Activated naive CD8-positive, alpha-beta T cell treated with anti-CD3 and anti-CD28 coated beads, Interleukin-2, amount 10 ng/mL, durations not matched to agents 7 days and 5 days (primary cell): ENCODE measurements around the gene ZFR2. TPM values are rescaled to one million over a fixed set of nuclear protein-coding genes. Genes with fewer than 3 reads are reported as not detected.
A peak's percentile ranks its signal among the peaks of the same experiment; 100 is the strongest.

ENCODE experiments used
- ATAC-seq: fragments of 150-1000 bp; cut with Tn5 transposase; one replicate; pipeline ENCODE4 v1.10.0; 2021; ENCODE audit warnings: low read depth, moderate library complexity
- POLR2A ChIA-PET: fragments of 350-600 bp; sonication (Branson Sonifier 250); formaldehyde crosslinking; loops from one replicate; lab custom pipeline; 2021; ENCODE audit warnings: antibody characterized with exemption; lab: Charles Lee
- DNase-seq: peaks from one replicate; pipeline ENCODE4 v3.0.0; 2021
- H3K27ac Mint-ChIP-seq: one replicate; pipeline ENCODE4 v1.8.0; 2022; ENCODE audit warnings: mild to moderate bottlenecking, mixed read lengths
- H3K27me3 Mint-ChIP-seq: one replicate; pipeline ENCODE4 v1.8.0; 2022; ENCODE audit warnings: mild to moderate bottlenecking, moderate library complexity, mixed read lengths
- H3K36me3 Mint-ChIP-seq: one replicate; pipeline ENCODE4 v1.8.0; 2021; ENCODE audit warnings: mild to moderate bottlenecking, mixed read lengths
- H3K4me1 Mint-ChIP-seq: one replicate; pipeline ENCODE4 v1.8.0; 2021; ENCODE audit warnings: mixed read lengths
- H3K4me3 Mint-ChIP-seq: one replicate; pipeline ENCODE4 v1.8.0; 2022; ENCODE audit warnings: mild to moderate bottlenecking, moderate library complexity, mixed read lengths
- H3K9me3 Mint-ChIP-seq: one replicate; pipeline ENCODE4 v1.8.0; 2021; ENCODE audit warnings: mixed read lengths
- total RNA-seq, 2 experiments: library from RNA; stranded (reverse); gene quantifications; one replicate each; pipeline ENCODE4 v1.2.3, GENCODE V29; 2021

ZFR2 gene
- total RNA-seq, 2 experiments from 2014 or later = 0.55 to 0.91 TPM

DNA sequence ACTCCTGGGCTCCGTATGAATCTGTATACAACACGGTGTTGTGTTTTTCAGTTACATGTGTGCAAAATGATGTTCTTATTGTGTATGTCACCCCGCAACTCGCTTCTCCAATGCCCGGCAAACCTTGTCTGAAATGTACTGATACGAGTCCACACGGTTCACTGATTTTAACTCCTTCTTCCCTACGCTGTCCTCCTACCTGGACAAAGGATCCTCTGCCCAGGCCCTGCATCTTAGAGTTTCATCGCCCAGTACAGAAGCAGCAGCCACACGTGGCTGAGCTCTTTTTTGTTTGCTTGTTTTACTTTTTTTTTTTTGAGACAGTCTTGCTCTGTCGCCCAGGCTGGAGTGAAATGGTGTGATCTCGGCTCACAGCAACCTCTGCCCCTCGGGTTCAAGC, 28.9 kb downstream of the ZFR2 start:
- H3K27me3 Mint-ChIP-seq = no peaks in the 10 kb centered on the region
- H3K9me3 Mint-ChIP-seq = peaks cover 12% of the 10 kb centered on the region
- H3K36me3 Mint-ChIP-seq = no peaks in the 10 kb centered on the region
- ATAC-seq (no peak), DNase-seq (no peak)
- POLR2A ChIA-PET = interaction anchor here (0.6 kb wide), 1 partner anchor 148 kb away, joined by 3 read pairs; no protein-coding TSS in a partner anchor
- no peak overlapping the region for H3K4me3 Mint-ChIP-seq
- peaks cover 2% of the 10 kb centered on the region for H3K4me1 Mint-ChIP-seq
- H3K27ac Mint-ChIP-seq = no peak overlapping the region

DNA sequence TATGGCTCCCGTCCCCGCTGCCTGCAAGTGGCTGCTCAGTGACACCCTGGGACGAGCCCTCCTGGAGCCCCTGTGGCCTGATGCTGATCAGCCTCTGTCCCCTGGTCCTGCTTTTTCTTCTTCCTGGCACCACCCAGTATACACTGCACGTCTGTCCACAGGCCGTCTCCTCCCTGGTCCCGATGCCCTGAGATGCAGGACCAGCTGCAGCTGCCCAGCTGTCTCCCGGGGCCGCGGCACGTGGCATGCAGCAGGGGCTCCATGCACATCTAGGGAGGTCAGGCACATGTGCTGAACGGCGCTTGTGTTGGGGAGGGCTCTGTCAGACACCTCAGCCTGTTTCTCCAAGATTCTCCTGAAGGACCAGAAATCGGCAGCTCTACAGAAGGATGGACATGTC, 30.2 kb downstream of the ZFR2 start:
- no peak overlapping the region for H3K27ac Mint-ChIP-seq
- ATAC-seq (no peak), DNase-seq (no peak)
- no peaks in the 10 kb centered on the region for H3K36me3 Mint-ChIP-seq
- no peaks in the 10 kb centered on the region for H3K27me3 Mint-ChIP-seq
- peaks cover 12% of the 10 kb centered on the region for H3K9me3 Mint-ChIP-seq
- POLR2A ChIA-PET = no interaction called here
- peaks cover 2% of the 10 kb centered on the region for H3K4me1 Mint-ChIP-seq
- H3K4me3 Mint-ChIP-seq = no peak overlapping the region

DNA sequence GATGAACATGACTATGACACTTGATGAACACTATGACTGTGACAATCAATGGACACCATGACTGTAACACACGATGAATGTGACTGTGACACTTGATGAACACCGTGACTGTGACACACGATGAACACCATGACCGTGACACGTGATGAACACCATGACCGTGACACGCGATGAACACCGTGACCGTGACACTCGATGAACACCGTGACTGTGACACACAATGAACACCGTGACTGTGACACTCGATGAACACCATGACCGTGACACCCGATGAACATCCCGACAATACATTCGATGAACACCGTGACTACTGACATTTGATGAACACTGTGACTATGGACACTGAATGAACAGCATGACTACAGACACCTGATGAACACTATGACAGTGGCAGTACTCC, 30.9 kb downstream of the ZFR2 start:
- no peaks in the 10 kb centered on the region for H3K36me3 Mint-ChIP-seq
- ATAC-seq = no peak
- no peak for DNase-seq
- H3K27me3 Mint-ChIP-seq = no peaks in the 10 kb centered on the region
- POLR2A ChIA-PET = no interaction called here
- H3K9me3 Mint-ChIP-seq = peaks cover 12% of the 10 kb centered on the region
- no peak overlapping the region for H3K27ac Mint-ChIP-seq
- peaks cover 2% of the 10 kb centered on the region for H3K4me1 Mint-ChIP-seq
- no peak overlapping the region for H3K4me3 Mint-ChIP-seq

DNA sequence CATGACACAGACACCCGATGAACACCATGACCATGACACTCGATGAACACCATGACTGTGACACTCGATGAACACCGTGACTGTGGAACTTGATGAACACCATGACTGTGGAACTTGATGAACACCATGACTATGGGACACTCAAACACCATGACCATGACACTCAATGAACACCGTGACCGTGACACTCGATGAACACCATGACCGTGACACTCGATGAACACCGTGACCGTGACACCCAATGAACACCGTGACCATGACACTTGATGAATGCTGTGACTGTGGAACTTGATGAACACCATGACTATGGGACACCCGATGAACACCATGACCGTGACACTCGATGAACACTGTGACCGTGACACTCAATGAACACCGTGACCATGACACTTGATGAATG, 31.5 kb downstream of the ZFR2 start:
- POLR2A ChIA-PET = no interaction called here
- H3K27me3 Mint-ChIP-seq = no peaks in the 10 kb centered on the region
- H3K4me1 Mint-ChIP-seq = peaks cover 2% of the 10 kb centered on the region
- no peak for DNase-seq
- ATAC-seq = no peak
- H3K4me3 Mint-ChIP-seq = no peak overlapping the region
- no peak overlapping the region for H3K27ac Mint-ChIP-seq
- H3K9me3 Mint-ChIP-seq = peaks cover 12% of the 10 kb centered on the region
- no peaks in the 10 kb centered on the region for H3K36me3 Mint-ChIP-seq

DNA sequence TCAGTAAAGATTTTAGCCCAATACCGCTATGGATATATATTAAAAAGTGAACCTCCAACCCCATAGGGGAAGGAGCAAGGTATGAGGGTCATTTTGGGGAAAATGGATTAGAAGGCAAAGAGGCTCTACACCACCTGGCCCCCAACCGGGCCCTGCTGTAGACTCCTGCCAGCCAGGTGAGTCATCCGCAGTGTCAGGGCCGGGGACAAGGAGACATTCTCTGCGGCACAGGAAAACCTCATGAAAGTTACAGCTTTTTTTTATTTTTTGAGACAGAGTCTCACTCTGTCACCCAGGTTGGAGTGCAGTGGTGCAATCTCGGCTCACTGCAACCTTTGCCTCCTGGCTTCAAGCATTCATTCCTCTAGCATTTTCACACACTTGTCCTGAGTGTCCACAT, 32.0 kb downstream of the ZFR2 start:
- Mint-ChIP-seq H3K9me3 (peaks cover 12% of the 10 kb centered on the region), H3K36me3 (no peaks in the 10 kb centered on the region), H3K4me3 (no peak overlapping the region), H3K27me3 (no peaks in the 10 kb centered on the region), H3K27ac (no peak overlapping the region), H3K4me1 (peaks cover 2% of the 10 kb centered on the region)
- no peak for DNase-seq
- ATAC-seq = peak; percentile 68
- POLR2A ChIA-PET = no interaction called here

DNA sequence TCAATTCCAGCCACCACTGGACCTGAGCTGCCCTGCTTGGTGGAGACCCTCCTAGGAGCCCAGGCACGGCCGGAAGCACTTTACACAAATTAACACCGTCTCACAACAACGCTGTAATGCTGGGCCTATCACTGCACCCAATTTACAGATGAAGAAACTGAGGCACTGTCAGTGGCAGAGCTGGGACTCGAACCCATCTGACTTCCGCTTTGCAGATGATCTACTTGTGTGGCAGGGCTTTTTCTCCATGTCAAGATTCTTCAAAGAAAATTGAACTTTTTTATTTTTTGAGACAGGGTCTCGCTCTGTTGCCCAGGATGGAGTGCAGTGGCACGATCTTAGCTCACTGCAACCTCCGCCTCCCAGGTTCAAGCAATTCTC, 33.8 kb downstream of the ZFR2 start:
- H3K27ac Mint-ChIP-seq = no peak overlapping the region
- no peaks in the 10 kb centered on the region for H3K36me3 Mint-ChIP-seq
- DNase-seq = no peak
- peaks cover 12% of the 10 kb centered on the region for H3K9me3 Mint-ChIP-seq
- H3K4me1 Mint-ChIP-seq = peaks cover 2% of the 10 kb centered on the region
- POLR2A ChIA-PET = no interaction called here
- H3K4me3 Mint-ChIP-seq = no peak overlapping the region
- no peak for ATAC-seq
- H3K27me3 Mint-ChIP-seq = no peaks in the 10 kb centered on the region

DNA sequence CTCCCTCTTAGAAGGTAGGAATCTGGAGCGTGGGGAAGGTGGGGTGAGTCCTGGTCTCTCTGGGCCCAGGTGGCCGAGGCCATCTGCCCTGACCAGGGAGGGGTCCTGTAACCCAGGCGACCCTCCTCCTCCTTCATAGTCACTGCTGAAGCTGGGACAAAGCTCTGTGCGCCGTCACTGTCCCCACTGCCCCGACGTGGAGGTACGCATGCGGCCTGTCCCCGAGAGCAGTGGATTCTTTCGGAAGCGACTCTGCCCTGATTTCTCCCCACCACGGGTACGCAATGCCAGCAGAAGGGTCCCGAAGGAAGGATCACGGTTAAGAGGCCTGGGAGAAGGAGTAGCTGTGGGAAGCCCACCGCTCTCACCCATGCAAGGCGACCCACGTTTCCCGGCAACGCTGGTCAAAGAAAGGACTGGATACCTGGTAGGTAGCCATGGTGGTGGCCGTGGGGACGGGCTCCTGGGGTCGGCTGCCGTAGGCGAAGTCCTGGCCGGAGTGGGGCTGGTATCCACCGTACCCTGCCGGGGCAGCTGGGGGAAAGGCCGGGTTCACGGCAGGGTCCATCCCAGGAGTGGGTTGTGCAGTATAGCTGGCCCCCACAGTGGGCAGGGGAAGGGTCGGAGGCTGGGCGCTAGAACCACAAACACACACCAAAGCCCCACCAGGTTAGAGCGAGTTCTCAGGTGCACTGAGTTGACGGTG, 34.3 kb downstream of the ZFR2 start:
- DNase-seq (no peak), ATAC-seq (no peak)
- H3K27ac Mint-ChIP-seq = no peak overlapping the region
- no peak overlapping the region for H3K4me3 Mint-ChIP-seq
- peaks cover 12% of the 10 kb centered on the region for H3K9me3 Mint-ChIP-seq
- H3K27me3 Mint-ChIP-seq = no peaks in the 10 kb centered on the region
- peaks cover 2% of the 10 kb centered on the region for H3K4me1 Mint-ChIP-seq
- POLR2A ChIA-PET = no interaction called here
- H3K36me3 Mint-ChIP-seq = no peaks in the 10 kb centered on the region

DNA sequence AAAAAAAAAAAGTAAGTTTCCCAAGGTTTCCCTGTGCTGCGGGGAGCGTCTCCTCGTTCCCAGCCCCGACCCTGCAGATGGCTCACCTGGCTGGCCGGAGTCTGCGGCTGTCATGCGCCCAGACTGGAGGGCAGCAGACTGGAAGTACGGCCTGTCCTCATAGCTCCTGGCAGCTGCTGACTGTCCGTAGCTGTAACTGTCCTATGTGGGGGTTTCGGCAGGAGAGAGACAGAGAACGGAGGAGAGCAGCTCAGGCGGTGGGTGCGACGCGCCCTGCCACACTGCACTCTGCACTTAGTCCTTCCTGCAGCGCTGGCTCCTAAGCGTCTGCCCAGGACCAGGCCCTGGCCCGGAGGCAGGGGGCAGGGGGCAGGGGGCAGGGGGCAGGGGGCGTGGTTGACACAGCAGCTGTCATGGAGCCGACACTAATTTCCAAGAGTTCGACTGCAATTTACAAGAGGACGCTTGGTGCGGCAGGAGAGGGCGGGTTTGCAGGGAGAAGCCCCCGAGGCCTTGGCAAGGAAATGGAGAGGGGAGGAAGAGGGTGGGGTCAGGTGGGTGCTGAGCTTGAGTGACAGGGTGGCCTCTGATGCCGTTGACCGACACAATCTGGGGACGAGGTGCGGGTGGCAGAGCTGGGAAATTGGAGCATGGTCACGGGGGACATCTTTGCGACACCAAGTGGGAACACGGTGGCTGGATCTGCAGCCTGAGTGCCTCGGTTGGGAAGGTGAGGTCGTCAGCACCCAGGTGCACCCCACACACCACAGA, 35.1 kb downstream of the ZFR2 start:
- Mint-ChIP-seq H3K36me3 (no peaks in the 10 kb centered on the region), H3K4me3 (no peak overlapping the region), H3K4me1 (peaks cover 2% of the 10 kb centered on the region), H3K27me3 (no peaks in the 10 kb centered on the region), H3K9me3 (peaks cover 12% of the 10 kb centered on the region), H3K27ac (no peak overlapping the region)
- POLR2A ChIA-PET = no interaction called here
- DNase-seq = no peak
- ATAC-seq = no peak

DNA sequence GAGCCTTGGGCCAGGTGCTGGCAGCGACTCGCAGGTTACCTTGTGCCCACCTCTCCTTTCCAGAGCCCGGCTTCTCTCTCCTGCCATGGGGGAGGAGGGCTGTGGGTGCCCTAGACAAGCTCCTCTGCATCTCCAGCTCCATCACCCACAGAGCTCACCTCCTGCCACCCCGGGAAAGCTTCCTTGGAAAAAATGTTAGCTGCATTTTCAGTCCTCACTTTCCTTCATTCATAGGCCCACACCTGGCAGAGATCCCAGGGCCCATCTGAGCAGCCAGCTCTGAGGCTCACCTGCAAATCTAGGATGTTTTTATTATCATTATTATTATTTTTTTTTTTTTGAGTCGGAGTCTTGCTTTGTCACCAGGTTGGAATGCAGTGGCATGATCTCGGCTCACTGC, 36.8 kb downstream of the ZFR2 start:
- Mint-ChIP-seq H3K4me1 (peaks cover under 1% of the 10 kb centered on the region), H3K4me3 (no peak overlapping the region), H3K27ac (no peak overlapping the region), H3K36me3 (no peaks in the 10 kb centered on the region), H3K9me3 (no peaks in the 10 kb centered on the region), H3K27me3 (no peaks in the 10 kb centered on the region)
- POLR2A ChIA-PET = no interaction called here
- DNase-seq (no peak), ATAC-seq (no peak)

DNA sequence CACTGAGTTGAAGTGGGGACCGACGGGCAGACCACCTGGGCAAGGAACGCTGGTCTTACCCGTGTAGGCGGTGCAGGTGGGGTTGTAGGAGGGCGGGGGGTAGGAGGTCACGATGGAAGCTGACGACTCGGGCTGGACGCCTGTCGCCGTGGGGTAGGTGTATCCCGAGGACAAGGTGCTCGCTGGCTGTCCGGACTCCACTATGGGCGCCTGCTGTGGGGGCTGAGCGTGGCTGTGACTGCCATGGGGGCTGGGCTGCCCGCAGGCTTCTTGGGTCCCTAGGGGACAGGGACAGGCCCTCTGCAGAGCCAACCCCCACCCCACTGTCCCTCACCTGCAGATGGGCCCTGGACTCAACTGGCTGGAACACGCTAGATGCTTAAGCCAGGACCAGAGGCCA, 37.2 kb downstream of the ZFR2 start:
- DNase-seq (no peak), ATAC-seq (no peak)
- Mint-ChIP-seq H3K36me3 (no peaks in the 10 kb centered on the region), H3K4me1 (no peaks in the 10 kb centered on the region), H3K27ac (no peak overlapping the region), H3K9me3 (no peaks in the 10 kb centered on the region), H3K4me3 (no peak overlapping the region), H3K27me3 (no peaks in the 10 kb centered on the region)
- POLR2A ChIA-PET = no interaction called here

DNA sequence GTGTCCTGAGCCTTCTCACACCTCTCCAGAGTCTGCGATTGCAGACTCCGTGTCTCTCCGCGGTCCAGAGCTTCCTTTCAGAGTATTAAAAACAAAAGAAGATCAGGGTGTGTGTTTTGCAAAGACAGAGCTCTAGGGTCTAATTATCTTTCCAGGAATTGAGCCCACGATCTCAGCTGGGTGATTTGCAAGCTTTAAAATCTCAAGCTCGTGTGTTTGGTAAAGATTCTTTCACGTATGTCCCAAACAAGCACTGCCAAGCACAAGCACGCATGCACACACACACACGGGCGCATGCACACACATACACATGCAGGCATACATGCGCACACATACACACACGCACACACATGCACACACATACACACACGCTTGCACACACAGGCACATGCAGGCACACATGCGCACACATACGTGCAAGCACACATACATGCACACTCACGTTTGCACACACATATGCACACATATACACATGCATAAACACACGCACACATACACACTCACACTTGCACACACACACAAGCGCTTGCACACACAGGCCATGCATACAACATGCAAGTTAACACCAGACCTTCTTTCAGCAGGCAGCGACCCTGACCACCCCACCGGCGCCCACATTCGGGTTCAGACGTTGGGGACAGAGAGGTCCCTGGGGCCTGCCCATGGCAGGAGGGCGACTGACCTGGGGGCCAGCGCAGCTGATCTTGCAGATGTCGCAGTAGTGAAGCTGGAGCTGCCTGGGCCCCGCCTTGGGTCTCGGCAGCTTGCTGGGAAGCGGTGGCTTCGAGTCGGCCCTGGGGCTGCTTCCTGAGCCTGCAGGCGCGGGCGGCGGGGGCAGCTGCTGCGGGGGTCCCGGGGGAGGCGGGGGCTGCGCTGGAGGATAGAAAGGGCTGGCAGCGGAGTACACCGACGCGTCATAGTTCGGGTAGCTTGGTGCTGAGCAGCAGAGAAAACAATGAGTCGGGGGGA, 37.9 kb downstream of the ZFR2 start:
- Mint-ChIP-seq H3K4me1 (no peaks in the 10 kb centered on the region), H3K27me3 (no peaks in the 10 kb centered on the region), H3K27ac (no peak overlapping the region), H3K36me3 (no peaks in the 10 kb centered on the region), H3K4me3 (no peak overlapping the region), H3K9me3 (no peaks in the 10 kb centered on the region)
- DNase-seq (no peak), ATAC-seq (no peak)
- POLR2A ChIA-PET = interaction anchor here (0.6 kb wide), 1 partner anchor 226 kb away, joined by 4 read pairs; no protein-coding TSS in a partner anchor

DNA sequence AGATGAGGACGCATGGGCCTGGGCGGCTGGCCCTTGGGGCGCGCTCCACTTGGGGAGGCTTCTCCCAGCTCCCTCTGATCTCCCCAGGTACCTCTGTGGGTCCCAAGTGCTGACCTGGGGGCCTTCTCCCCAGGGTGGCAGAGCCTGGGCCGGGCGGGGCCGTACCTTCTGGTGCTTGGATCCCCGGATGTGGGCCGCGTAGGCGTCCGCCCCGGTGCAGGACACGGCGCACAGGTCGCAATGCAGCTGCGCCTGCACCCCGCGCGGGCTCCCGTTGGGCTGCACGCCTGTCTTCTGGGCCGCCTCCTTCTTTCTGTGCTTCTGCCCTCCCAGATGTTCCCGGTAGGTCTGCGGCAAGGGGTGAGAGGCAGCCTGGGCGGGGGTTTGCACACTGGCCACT, 41.5 kb downstream of the ZFR2 start:
- POLR2A ChIA-PET = no interaction called here
- no peaks in the 10 kb centered on the region for H3K27me3 Mint-ChIP-seq
- DNase-seq (no peak), ATAC-seq (no peak)
- no peak overlapping the region for H3K27ac Mint-ChIP-seq
- H3K4me3 Mint-ChIP-seq = no peak overlapping the region
- H3K9me3 Mint-ChIP-seq = no peaks in the 10 kb centered on the region
- H3K4me1 Mint-ChIP-seq = no peaks in the 10 kb centered on the region
- H3K36me3 Mint-ChIP-seq = no peaks in the 10 kb centered on the region

DNA sequence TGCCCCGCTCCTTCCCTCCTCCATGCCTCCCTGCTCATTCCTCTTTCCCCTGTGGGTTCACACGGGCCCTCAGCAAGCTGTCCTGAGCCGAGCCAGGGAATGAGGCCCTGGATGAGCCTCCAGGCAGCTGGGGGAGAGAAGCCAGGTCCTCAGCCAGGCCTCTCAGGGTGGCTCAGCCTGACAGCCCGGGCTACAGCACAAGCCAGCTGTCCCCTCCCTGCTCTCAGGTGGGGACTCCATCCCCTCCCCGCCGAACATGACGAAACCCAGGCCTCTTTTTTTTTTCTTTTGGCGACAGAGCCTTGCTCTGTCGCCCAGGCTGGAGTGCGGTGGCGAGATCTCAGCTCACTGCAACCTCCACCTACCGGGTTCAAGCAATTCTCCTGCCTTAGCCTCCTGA, 42.7 kb downstream of the ZFR2 start:
- POLR2A ChIA-PET = no interaction called here
- ATAC-seq (no peak), DNase-seq (no peak)
- Mint-ChIP-seq H3K27me3 (no peaks in the 10 kb centered on the region), H3K27ac (no peak overlapping the region), H3K36me3 (no peaks in the 10 kb centered on the region), H3K4me1 (peaks cover 3% of the 10 kb centered on the region), H3K9me3 (no peaks in the 10 kb centered on the region), H3K4me3 (no peak overlapping the region)
